Measurements from ENCODE around the gene SP100.

SP100 gene

DNA sequence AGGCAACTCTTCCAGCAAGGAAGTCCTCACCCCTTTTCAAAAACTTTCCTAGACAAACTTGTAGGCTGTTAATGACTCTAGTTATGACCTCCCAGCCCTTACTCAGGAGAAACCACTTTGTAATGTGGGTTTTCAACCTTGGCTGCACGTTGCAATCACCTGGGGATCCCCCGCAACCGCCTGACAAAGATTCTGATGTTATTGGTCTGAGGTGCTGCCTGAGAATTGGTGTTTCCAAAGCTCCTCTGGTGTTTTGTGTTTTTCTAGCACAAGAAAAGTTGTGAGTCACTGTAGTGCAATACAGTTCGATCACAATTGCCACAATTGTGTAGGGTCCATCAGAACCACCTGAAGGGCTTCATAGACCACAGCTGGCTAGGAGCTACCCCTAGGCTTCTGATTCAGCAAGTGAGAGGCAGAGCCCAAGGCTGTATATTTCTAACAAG, 121.6 kb downstream of the SP100 start:
- DNase-seq (ENCODE audit: low read depth in 1 of 2, low spot score in 1 of 2) = no peak

GRCh38 chr2:230540332-230540731, 124.3 kb downstream of the SP100 start:
- no peak for DNase-seq (ENCODE audit: low read depth in 1 of 2, low spot score in 1 of 2)

DNA sequence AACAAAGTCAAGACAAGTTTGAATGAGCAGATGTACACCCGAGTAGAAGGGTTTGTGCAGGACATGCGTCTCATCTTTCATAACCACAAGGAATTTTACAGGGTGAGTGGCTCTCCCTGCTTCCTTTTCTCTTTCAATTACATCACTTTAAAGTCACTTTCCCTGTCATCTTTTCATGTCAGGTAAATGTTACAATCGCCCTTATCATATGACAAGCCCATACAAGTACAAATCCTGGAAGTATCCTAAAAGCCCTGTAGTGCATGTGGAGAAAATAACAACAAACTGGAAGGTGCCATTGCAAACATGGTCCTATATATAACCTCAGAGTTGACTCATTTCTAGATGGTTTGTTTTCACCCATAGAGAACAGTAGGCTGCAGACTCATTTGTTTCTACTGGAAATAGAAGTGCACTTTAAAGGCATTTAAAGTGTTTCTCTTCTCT, 126.0 kb downstream of the SP100 start:
- no peak for DNase-seq (ENCODE audit: low read depth in 1 of 2, low spot score in 1 of 2)

GRCh38 chr2:230542751-230543150, 126.8 kb downstream of the SP100 start:
- DNase-seq (ENCODE audit: low read depth in 1 of 2, low spot score in 1 of 2) = no peak

DNA sequence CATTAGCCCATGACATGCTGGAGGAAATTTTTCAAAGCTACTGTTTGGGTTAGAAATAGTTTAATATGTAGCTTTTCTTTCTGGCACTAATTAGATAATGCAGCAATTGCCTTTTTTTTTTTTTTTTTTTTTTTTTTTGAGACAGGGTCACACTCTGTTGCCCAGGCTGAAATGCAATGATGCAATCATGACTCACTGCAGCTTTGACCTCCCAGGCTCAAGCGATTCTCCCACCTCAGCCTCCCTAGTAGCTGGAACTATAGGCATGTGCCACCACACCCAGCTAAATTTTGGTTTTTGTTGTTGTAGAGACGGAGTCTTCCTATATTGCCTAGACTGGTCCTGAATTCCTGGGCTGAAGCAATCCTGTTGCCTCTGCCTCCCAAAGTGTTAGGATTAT, 136.2 kb downstream of the SP100 start:
- DNase-seq (ENCODE audit: low read depth in 1 of 2, low spot score in 1 of 2) = no peak

GRCh38 chr2:230557065-230557464, 141.1 kb downstream of the SP100 start:
- no peak for DNase-seq (ENCODE audit: low read depth in 1 of 2, low spot score in 1 of 2)

DNA sequence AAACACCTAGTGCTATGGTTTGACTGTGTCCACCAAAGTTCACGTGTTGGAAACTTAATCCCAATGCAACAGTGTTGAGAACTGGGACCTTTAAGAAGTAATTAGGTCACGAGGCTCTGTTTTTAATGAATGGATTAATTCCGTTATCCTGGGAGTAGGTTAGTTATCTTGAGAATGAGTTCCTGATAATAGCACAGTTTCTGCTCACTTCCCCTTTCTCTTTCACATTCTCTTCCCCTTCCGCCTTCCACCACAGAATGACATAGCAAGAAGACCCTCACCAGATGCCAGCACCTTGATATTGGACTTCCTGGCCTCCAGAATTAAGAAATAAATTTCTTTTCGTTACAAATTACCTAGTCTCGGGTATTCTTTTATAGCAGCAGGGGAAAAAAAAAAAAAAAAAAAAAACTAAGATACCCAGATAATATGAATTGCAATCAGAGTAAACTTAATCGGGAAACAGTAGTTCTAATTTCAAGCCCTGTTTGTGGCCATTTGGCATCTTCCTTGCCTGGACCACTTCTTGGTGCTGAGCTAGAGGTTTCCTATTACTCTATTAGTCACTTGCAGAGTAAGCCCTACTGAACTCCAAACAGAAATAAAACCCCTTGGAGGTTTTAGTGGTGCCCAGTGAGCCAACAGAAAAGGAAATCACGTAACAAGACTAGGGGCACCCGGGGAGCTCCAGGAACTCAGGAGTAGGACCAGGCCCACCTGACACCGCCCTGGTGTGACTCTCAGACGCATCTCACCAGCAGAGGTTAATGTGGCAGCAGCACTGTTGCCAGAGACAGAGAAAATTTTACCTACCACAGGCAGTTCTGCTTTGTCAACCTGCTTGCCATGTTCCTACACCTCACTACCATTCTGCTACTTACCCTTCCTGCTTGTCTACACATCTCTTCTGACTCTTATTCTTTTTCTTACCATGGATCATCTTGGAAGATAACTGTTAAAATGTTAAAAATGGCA, 149.1 kb downstream of the SP100 start:
- no peak for DNase-seq (ENCODE audit: low read depth in 1 of 2, low spot score in 1 of 2)

DNA sequence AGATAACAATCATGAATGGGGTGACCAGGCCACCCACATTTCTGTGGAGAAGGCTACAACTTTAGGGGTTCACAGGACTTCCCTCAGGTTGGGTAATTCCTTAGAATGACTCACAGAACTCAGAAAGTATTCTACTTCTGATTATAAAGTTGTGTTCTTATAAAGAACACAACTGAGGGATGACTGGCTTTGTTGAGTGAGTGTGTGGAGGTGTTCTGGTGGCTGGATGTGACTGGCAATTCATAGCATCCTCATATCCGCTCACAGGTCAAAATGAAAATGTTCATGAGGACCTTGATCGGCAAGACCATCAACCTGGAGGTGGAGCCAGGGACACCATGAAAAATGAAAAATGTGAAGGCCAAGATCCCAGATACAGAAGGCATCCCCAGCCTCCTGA, 153.3 kb downstream of the SP100 start:
- DNase-seq (ENCODE audit: low read depth in 1 of 2, low spot score in 1 of 2) = no peak

- DNase-seq (ENCODE audit: low read depth in 1 of 2, low spot score in 1 of 2) = no peak
These were observed 155.0 kb downstream of the SP100 start for GRCh38 chr2:230570987-230571386.

GRCh38 chr2:230575642-230576324, 159.8 kb downstream of the SP100 start:
- DNase-seq (ENCODE audit: low read depth in 1 of 2, low spot score in 1 of 2) = peak in 1 of 2 donors; percentile 6

- DNase-seq (ENCODE audit: low read depth in 1 of 2, low spot score in 1 of 2) = no peak
These were observed 161.1 kb downstream of the SP100 start for GRCh38 chr2:230577114-230577513.

GRCh38 chr2:230578106-230578505, 162.1 kb downstream of the SP100 start:
- DNase-seq (ENCODE audit: low read depth in 1 of 2, low spot score in 1 of 2) = no peak

DNA sequence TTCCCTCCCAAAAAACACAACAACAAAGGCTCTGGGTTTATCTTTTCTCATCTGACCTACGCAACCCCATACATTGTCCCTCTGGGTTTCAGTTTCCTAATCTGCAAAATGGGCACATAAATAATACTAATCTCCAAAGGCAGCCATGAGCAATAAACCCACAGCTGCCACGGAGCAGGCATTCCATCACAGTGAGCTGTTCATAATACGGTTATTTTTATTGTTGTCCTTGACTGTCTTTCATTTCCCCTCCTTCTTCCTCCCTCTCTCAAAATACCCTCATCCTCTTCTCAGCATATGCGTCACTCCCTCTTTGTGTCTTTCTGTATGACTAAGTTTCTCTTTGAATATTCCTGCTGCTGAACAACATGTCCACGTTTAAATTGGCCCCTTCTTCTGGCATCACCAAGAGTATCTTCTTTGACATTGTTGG, 166.9 kb downstream of the SP100 start:
- no peak for DNase-seq (ENCODE audit: low read depth in 1 of 2, low spot score in 1 of 2)

DNA sequence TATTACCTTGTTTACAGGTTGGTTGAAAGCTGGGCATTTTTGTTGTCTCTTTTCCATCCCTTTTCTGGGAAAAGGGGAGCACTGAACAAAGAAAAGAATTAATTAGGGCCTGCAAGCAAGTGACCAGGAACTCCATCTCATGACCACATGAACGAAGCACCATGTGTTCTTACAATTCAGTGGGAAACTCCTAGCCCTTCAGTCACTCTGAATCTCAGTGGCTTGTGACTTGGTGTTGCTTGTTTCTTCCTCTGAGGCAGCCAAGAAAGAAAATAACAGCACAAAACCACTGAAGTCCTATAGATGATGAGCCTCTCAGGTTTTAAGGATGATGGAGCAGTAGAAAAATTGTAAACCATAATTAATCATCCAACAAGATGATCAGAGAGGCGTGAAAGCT, 167.6 kb downstream of the SP100 start:
- DNase-seq (ENCODE audit: low read depth in 1 of 2, low spot score in 1 of 2) = no peak

GRCh38 chr2:230586328-230586982, 170.5 kb downstream of the SP100 start:
- no peak for DNase-seq (ENCODE audit: low read depth in 1 of 2, low spot score in 1 of 2)

DNA sequence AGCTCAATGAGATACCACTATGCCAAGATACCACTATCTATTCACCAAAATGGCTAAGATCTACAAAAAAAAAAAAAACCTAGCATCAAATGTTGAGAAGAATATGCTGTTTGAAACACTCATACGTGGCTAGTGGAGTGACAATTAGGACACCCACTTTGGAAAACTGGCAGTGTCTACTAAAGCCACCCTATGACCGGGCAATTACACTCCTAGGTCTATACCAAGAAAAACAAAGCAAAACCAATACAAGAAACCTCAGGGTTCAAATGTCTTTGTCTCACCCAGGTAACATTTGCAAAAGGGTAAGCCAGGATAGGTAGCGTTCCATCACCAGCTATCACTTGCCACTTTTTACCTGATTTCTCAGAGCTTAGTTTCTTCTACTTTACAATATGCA, 173.0 kb downstream of the SP100 start:
- DNase-seq (ENCODE audit: low read depth in 1 of 2, low spot score in 1 of 2) = no peak

- DNase-seq (ENCODE audit: low read depth in 1 of 2, low spot score in 1 of 2) = no peak
These were observed 173.6 kb downstream of the SP100 start for GRCh38 chr2:230589497-230590015.

- DNase-seq (ENCODE audit: low read depth in 1 of 2, low spot score in 1 of 2) = no peak
These were observed 174.3 kb downstream of the SP100 start for GRCh38 chr2:230590333-230590732.

GRCh38 chr2:230591850-230592249, 175.8 kb downstream of the SP100 start:
- DNase-seq (ENCODE audit: low read depth in 1 of 2, low spot score in 1 of 2) = no peak

DNA sequence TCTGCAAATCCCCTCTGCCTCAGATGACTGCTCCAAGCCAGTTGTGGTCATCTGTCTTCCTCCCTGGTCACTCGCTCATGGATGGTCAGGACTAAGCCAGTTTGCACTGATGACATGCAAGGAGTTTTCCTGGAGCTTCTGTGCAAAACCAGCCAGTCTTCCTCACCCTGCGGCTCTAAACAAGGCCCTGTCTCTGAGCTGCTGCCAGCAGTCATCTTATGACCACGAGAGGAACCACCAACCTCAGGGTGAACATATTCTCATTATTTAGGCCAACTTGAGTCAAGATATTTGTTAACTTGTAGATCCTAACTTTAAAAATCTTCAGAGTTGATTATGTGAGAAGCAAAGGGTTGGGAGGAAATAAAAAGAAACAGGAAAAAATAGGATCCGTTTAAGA, 176.8 kb downstream of the SP100 start:
- DNase-seq (ENCODE audit: low read depth in 1 of 2, low spot score in 1 of 2) = no peak

Measured in activated T-helper 1 cell treated with anti-CD3 and anti-CD28 coated beads, Interleukin-2, amount 50 U/mL, for 16 hours (primary cell).